OCI-LY7 (cell line): Measurements from ENCODE around the gene GYPE.
"Not testable (repeated sequence)": the region's sequence is repeated elsewhere in the genome, so short reads cannot be mapped to it uniquely, and the experiment has no call there.

Experiments
- EZH2phosphoT487 ChIP-seq: fragments of 200-600 bp; sonication (generic); IDR thresholded peaks from 2 replicates; pipeline ENCODE4 v1.6.1; 2018; ENCODE audit warnings: low read depth, borderline replicate concordance, mild to moderate bottlenecking, mixed run types, antibody characterized with exemption, low read length, moderate library complexity, mixed read lengths
- TF ChIP-seq, protein P1 (sequence below): fragments of 200-600 bp; sonication (generic); conservative IDR thresholded peaks from 2 replicates; pipeline ENCODE4 v1.5.1; 2014; ENCODE audit warnings: mild to moderate bottlenecking, antibody characterized with exemption, low read length, moderate library complexity, mixed read lengths

DNA sequence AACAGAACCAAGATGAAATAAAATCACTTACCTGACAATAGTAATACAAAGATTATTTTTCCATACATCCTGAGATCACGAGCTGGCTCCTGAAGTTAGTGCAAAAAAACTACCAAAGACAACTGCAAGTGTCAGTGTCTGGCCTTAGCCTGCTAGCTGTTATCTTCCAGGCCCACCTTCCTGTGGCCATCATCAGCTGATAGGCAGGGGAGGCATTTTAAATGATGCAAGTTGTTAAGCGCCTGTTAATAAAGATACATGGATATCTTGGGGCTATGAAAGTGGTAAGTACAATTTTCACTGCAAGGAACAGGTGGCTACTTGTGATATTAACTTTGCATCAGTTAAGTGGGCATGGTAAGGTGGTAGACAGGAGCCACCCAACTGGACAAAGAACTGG, at the start of gene GYPE:
- TF ChIP-seq, protein P1, sequence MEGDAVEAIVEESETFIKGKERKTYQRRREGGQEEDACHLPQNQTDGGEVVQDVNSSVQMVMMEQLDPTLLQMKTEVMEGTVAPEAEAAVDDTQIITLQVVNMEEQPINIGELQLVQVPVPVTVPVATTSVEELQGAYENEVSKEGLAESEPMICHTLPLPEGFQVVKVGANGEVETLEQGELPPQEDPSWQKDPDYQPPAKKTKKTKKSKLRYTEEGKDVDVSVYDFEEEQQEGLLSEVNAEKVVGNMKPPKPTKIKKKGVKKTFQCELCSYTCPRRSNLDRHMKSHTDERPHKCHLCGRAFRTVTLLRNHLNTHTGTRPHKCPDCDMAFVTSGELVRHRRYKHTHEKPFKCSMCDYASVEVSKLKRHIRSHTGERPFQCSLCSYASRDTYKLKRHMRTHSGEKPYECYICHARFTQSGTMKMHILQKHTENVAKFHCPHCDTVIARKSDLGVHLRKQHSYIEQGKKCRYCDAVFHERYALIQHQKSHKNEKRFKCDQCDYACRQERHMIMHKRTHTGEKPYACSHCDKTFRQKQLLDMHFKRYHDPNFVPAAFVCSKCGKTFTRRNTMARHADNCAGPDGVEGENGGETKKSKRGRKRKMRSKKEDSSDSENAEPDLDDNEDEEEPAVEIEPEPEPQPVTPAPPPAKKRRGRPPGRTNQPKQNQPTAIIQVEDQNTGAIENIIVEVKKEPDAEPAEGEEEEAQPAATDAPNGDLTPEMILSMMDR: not testable (repeated sequence)
- TF ChIP-seq EZH2phosphoT487: not testable (repeated sequence)
